HG03097 (cell line): Measurements from ENCODE around the gene MXRA8.

Source experiments
- ATAC-seq: cut with Tn5 transposase; IDR thresholded peaks from one replicate; pipeline ENCODE4 v1.9.1; 2021; ENCODE audit not compliant: unreplicated experiment, low FRiP score

Gene MXRA8

DNA sequence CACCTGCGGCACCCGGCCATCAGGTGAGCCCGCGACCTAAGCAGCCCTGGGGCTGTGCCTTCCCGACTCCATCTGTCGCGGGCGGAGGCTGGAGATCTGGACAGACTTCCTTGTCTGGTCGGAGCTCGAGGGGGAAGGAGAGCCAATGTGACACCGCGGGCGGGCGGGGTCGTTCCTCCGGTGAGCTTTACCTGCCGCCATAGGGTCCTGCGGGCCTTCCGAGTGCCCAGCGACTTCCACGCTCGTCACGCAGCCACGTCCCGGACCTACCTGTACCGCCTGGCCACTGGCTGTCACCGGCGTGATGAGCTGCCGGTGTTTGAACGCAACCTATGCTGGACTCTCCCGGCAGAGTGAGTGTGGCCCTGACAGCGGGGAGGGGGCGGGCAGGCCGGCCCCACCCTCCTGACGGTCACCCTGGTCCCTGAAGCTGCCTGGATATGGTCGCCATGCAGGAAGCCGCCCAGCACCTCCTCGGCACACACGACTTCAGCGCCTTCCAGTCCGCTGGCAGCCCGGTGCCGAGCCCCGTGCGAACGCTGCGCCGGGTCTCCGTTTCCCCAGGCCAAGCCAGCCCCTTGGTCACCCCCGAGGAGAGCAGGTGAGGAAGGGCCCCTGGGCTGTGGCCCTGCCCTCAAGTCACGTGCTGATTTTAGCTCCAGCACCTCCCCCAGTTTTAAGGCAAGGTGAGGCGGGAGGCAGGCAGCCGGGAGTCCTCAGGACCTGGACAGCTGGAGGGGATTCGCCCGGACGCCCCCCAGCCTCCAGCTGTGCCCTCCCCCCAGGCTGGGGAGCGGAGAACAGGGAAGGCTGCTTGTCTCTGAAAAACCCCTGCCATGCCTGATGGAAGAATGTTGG, 48.9 kb downstream of the MXRA8 start:
- no peak for ATAC-seq

DNA sequence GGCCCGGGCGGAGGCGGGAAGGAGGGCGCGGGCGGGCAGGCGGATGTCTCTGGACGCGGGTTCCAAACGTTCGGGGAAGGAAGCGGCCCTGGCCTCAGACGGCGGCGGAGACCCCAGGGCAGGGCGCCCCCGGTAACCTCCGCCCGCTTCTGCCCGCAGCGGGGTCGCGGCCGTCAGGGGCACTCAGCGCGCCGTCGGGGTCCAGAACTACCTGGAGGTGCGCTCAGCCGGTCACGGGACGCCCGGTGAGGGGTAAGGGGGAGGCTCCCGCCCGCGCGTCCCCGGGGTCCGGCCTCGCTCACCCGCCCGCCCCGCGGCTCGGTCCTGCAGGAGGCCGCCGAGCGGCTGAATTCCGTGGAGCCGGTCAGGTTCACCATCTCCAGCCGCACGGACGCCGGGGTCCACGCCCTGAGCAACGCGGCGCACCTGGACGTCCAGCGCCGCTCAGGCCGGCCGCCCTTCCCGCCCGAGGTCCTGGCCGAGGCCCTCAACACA, 49.6 kb downstream of the MXRA8 start:
- ATAC-seq = peak; percentile 0

DNA sequence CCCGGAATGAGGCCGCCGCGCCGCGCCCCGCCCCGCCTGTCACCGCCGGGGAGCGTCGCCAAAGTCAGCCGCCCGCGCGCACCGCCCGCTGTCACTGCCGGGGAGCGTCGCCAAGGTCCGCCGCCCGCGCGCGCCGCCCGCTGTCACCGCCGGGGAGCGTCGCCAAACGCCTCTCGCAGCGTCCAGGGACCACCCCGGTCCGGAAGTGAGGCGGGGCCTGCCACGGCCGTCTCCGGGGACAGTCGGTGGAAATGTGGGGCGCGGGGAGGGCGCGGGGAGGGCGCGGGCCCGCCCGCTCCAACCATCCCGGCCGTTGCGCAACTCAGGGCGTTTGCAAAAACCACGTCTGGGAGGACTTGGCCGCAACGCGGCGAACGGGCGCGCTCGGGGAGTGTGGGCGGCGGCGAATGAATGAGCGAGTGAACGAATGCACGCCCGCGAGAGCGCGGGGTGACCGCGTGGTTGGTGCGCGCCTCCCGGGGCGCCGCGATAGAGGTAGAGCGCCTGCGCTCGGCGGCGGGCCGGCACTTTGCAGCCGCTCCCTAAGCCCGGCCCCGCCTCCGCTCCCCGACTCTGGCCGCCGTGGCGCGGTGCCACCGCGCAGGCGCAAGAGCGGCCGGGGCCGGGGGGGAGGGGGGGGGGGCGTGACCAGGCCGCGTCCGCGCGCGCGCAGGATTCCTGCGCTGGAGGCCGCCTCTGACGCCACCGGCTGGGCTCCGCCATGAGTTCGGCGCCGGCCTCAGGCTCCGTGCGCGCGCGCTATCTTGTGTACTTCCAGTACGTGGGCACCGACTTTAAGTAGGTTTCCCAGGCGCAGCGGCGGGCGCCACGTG, 50.2 kb downstream of the MXRA8 start, which contains the start of the genes ACAP3 and PUSL1:
Gene ACAP3 (minus strand): TSS at position 8 of the 833 bp plus-strand sequence. CDS start 115 bp downstream, outside the sequence.
Gene PUSL1 (plus strand): TSS at position 675 of the 833 bp plus-strand sequence. CDS start 47 bp downstream, at position 722.
- peak; percentile 55 for ATAC-seq

DNA sequence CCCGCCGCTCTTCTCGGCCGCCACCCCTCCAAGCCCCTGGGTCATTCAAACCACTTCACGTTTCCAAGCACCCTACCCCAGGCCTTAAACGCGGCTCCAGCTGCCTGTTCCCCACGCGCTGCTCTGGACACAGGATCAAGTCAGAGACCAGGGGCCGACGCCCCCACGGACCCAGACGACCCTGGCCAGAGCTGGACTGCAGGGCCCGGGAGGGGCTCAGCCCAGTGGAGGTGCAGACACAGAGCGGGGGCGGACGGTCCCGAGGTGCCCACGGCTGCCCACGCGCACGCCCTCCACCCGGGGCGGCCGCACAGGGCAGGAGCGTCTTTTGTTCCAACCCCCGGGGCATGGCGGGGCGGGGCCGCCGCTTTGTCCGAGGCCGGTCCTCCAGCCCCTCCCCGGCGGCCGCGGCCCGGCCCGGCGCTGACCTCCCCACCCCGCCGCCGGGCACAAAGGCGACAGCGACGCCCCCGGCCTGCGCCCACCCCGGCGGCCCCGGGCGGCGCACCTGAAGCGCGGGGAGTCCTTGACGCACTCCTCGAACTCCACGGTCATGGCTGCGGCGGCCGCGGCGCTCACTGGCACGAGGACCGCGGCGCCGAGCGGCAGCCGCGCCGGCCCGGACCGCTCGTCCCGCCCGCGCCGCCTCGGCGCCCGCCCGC, 51.0 kb downstream of the MXRA8 start:
- ATAC-seq = no peak

GRCh38 chr1:1306661-1307260, 51.6 kb downstream of the MXRA8 start:
- ATAC-seq = no peak

GRCh38 chr1:1306070-1306660, 52.2 kb downstream of the MXRA8 start:
- ATAC-seq = no peak

GRCh38 chr1:1305300-1306069, 52.9 kb downstream of the MXRA8 start:
- no peak for ATAC-seq

DNA sequence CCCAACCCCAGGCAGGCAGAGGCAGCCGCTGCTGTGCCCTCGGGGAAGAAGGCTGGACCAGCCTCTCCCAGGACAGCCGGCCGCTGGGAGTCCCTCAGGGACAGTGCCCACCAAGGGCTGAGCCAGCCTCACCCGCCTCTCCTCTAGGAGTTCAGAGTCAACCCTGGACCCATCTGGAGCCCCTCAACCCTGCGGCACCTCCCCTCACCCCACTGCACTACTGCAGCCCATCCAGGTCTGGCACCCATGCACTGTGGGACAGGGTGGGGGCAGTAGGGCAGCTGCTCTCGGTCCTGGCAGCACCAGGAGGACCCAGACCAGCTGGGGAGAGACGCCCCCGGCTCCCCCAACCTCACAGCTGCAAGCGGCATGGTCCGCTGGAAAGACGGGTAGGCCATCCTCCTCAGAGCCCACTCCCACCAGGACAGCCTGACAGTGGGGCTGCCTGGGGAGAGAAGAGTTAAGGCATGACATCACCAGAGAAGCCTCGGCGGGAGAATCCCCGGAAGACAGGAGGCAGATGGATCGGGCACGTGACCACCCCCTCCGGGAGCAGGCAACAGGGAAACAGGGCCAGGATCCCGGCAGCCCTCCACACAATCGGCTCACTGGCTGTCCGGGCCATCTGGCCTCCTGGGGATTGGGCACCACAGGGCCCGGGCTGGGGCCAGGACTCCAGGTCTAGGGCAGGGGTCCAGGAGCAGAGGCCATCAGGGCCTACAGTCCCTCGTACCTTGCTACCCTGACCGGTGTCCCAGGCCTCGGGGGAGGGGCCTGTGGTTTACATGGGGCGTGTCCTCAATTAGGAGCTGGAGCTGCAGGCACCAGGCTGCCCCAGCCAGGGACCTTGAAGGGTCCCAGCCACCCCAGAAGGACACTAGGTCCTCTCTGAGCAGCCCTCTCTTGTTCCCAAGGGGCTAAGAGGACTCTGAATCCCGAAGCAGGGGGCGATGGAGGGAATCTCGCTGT, 53.7 kb downstream of the MXRA8 start:
- ATAC-seq = no peak

- no peak for ATAC-seq
Observed at GRCh38 chr1:1303736-1304135, 54.6 kb downstream of the MXRA8 start.

DNA sequence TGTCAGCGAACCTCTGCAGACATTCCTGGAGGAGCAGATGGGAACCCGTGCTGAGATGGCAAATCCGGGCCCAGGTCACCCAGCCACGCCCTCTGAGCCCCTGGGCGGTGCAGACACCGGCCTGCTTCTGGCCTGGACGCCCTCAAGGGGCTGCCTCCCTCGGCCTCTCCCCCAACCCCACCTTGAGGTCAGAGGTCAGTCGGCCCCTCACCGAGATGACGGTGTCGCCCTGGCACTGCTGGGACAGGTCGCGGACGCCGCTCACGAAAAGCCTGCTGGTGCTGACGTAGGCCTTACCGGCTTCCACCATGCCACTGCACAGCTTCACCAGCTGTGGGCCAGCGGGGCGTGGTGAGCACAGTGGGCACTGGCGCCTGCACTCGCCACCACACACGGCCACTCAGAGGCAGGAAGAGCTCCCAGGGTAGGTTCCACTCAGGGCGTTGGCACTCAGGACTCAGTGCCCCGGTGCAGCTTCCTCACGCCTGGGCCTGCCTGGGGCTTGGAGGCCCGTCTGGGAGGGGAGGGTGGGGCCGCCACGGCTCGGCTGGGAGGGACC, 55.3 kb downstream of the MXRA8 start:
- no peak for ATAC-seq
